ENCODE data around the gene METTL1.

The METTL1 gene

GRCh38 chr12:57777367-57777766 is 5.5 kb upstream of the METTL1 start:
- Histone ChIP-seq H2BK5ac (ENCODE audit: low read depth, low read length, poor library complexity, severe bottlenecking) (no peak overlapping the region), H2BK12ac (ENCODE audit: low read length in 2 of 2) (no peak overlapping the region), H3K36me3 (ENCODE audit: control insufficient read depth in 1 of 2, insufficient read depth in 2 of 2, low read depth in 1 of 2, low read length in 2 of 2) (peaks cover 10 to 44% of the 10 kb centered on the region in 2 experiments), H3K27me3 (ENCODE audit: control insufficient read depth in 1 of 2, insufficient read depth in 1 of 2, low read length in 2 of 2) (no peaks in the 10 kb centered on the region), H3K9ac (ENCODE audit: low read length) (no peak overlapping the region), H3K14ac (ENCODE audit: low read length in 2 of 2) (no peak overlapping the region), H2BK15ac (ENCODE audit: low read depth, poor library complexity, severe bottlenecking) (no peak overlapping the region), H2BK120ac (ENCODE audit: low read depth, low read length) (no peak overlapping the region), H3K23ac (ENCODE audit: low read length in 2 of 2) (no peak overlapping the region), H3K4me2 (ENCODE audit: low read length, poor library complexity, severe bottlenecking) (no peak overlapping the region), H3K18ac (ENCODE audit: low read depth in 1 of 2, low read length in 2 of 2) (no peak overlapping the region), H2AK5ac (ENCODE audit: low read length, severe bottlenecking) (no peak overlapping the region), H4K91ac (ENCODE audit: low read length) (no peak overlapping the region), H3K79me1 (replicated peaks; ENCODE audit: low read length, poor library complexity, severe bottlenecking) (peaks cover 5% of the 10 kb centered on the region), H3K4ac (ENCODE audit: low read depth in 1 of 2, low read length in 2 of 2) (no peak overlapping the region), H3K9me3 (ENCODE audit: control insufficient read depth, low read length) (no peaks in the 10 kb centered on the region), H3K27ac (ENCODE audit: low read length, poor library complexity, severe bottlenecking) (no peak overlapping the region), H3K4me3 (ENCODE audit: insufficient read depth in 1 of 2, low read depth in 1 of 2, low read length in 2 of 2) (no peak overlapping the region), H3K4me1 (ENCODE audit: control insufficient read depth, insufficient read depth, low read depth, low read length) (peaks cover 4% of the 10 kb centered on the region), H2AFZ (ENCODE audit: low read depth, low read length) (no peak overlapping the region), H4K8ac (ENCODE audit: low read length) (no peak overlapping the region)
- 97% methylated on average over 4 of the region's 7 CpGs for WGBS
- no peak for DNase-seq

- Histone ChIP-seq H3K4ac (ENCODE audit: low read depth in 1 of 2, low read length in 2 of 2) (no peak overlapping the region), H2AK5ac (ENCODE audit: low read length, severe bottlenecking) (no peak overlapping the region), H3K4me3 (ENCODE audit: insufficient read depth in 1 of 2, low read depth in 1 of 2, low read length in 2 of 2) (no peak overlapping the region), H2AFZ (ENCODE audit: low read depth, low read length) (no peak overlapping the region), H2BK5ac (ENCODE audit: low read depth, low read length, poor library complexity, severe bottlenecking) (no peak overlapping the region), H3K14ac (ENCODE audit: low read length in 2 of 2) (no peak overlapping the region), H3K4me1 (ENCODE audit: control insufficient read depth, insufficient read depth, low read depth, low read length) (peaks cover 6% of the 10 kb centered on the region), H4K91ac (ENCODE audit: low read length) (no peak overlapping the region), H3K79me1 (replicated peaks; ENCODE audit: low read length, poor library complexity, severe bottlenecking) (peaks cover 5% of the 10 kb centered on the region), H3K36me3 (ENCODE audit: control insufficient read depth in 1 of 2, insufficient read depth in 2 of 2, low read depth in 1 of 2, low read length in 2 of 2) (peaks cover 10 to 41% of the 10 kb centered on the region in 2 experiments), H2BK12ac (ENCODE audit: low read length in 2 of 2) (no peak overlapping the region), H2BK120ac (ENCODE audit: low read depth, low read length) (no peak overlapping the region), H3K4me2 (ENCODE audit: low read length, poor library complexity, severe bottlenecking) (no peak overlapping the region), H3K27ac (ENCODE audit: low read length, poor library complexity, severe bottlenecking) (no peak overlapping the region), H3K18ac (ENCODE audit: low read depth in 1 of 2, low read length in 2 of 2) (no peak overlapping the region), H2BK15ac (ENCODE audit: low read depth, poor library complexity, severe bottlenecking) (no peak overlapping the region), H3K27me3 (ENCODE audit: control insufficient read depth in 1 of 2, insufficient read depth in 1 of 2, low read length in 2 of 2) (no peaks in the 10 kb centered on the region), H4K8ac (ENCODE audit: low read length) (no peak overlapping the region), H3K9ac (ENCODE audit: low read length) (no peak overlapping the region), H3K9me3 (ENCODE audit: control insufficient read depth, low read length) (no peaks in the 10 kb centered on the region), H3K23ac (ENCODE audit: low read length in 2 of 2) (no peak overlapping the region)
- 83% methylated on average over 2 of the region's 2 CpGs for WGBS
- no peak for DNase-seq
Observed at GRCh38 chr12:57776247-57776587, 4.3 kb upstream of the METTL1 start.

- H3K9ac ChIP-seq (ENCODE audit: low read length): no peak overlapping the region
- no peak overlapping the region for H2BK15ac ChIP-seq (ENCODE audit: low read depth, poor library complexity, severe bottlenecking)
- WGBS: 82% methylated on average over 4 of the region's 4 CpGs
- no peak overlapping the region for H3K4me3 ChIP-seq (ENCODE audit: insufficient read depth in 1 of 2, low read depth in 1 of 2, low read length in 2 of 2)
- no peak overlapping the region for H2BK120ac ChIP-seq (ENCODE audit: low read depth, low read length)
- no peak overlapping the region for H3K27ac ChIP-seq (ENCODE audit: low read length, poor library complexity, severe bottlenecking)
- no peak overlapping the region for H2BK5ac ChIP-seq (ENCODE audit: low read depth, low read length, poor library complexity, severe bottlenecking)
- DNase-seq: no peak
- no peak overlapping the region for H2AFZ ChIP-seq (ENCODE audit: low read depth, low read length)
- H3K14ac ChIP-seq (ENCODE audit: low read length in 2 of 2): no peak overlapping the region
- no peak overlapping the region for H3K23ac ChIP-seq (ENCODE audit: low read length in 2 of 2)
- H2BK12ac ChIP-seq (ENCODE audit: low read length in 2 of 2): no peak overlapping the region
- H3K4ac ChIP-seq (ENCODE audit: low read depth in 1 of 2, low read length in 2 of 2): no peak overlapping the region
- H3K27me3 ChIP-seq (ENCODE audit: control insufficient read depth in 1 of 2, insufficient read depth in 1 of 2, low read length in 2 of 2): no peaks in the 10 kb centered on the region
- H4K8ac ChIP-seq (ENCODE audit: low read length): no peak overlapping the region
- H3K18ac ChIP-seq (ENCODE audit: low read depth in 1 of 2, low read length in 2 of 2): no peak overlapping the region
- no peaks in the 10 kb centered on the region for H3K9me3 ChIP-seq (ENCODE audit: control insufficient read depth, low read length)
- H3K36me3 ChIP-seq (ENCODE audit: control insufficient read depth in 1 of 2, insufficient read depth in 2 of 2, low read depth in 1 of 2, low read length in 2 of 2): peaks cover 12 to 42% of the 10 kb centered on the region in 2 experiments
- H3K79me1 ChIP-seq (replicated peaks; ENCODE audit: low read length, poor library complexity, severe bottlenecking): peaks cover 9% of the 10 kb centered on the region
- H2AK5ac ChIP-seq (ENCODE audit: low read length, severe bottlenecking): no peak overlapping the region
- no peak overlapping the region for H4K91ac ChIP-seq (ENCODE audit: low read length)
- H3K4me2 ChIP-seq (ENCODE audit: low read length, poor library complexity, severe bottlenecking): no peak overlapping the region
- H3K4me1 ChIP-seq (ENCODE audit: control insufficient read depth, insufficient read depth, low read depth, low read length): peaks cover 10% of the 10 kb centered on the region
Observed at GRCh38 chr12:57775563-57776246, 3.8 kb upstream of the METTL1 start.

- Histone ChIP-seq H2BK12ac (ENCODE audit: low read length in 2 of 2) (no peak overlapping the region), H3K27ac (ENCODE audit: low read length, poor library complexity, severe bottlenecking) (no peak overlapping the region), H2AK5ac (ENCODE audit: low read length, severe bottlenecking) (no peak overlapping the region), H4K8ac (ENCODE audit: low read length) (no peak overlapping the region), H3K4me1 (ENCODE audit: control insufficient read depth, insufficient read depth, low read depth, low read length) (peaks cover 12% of the 10 kb centered on the region), H3K14ac (ENCODE audit: low read length in 2 of 2) (no peak overlapping the region), H2AFZ (ENCODE audit: low read depth, low read length) (no peak overlapping the region), H3K27me3 (ENCODE audit: control insufficient read depth in 1 of 2, insufficient read depth in 1 of 2, low read length in 2 of 2) (no peaks in the 10 kb centered on the region), H4K91ac (ENCODE audit: low read length) (no peak overlapping the region), H2BK5ac (ENCODE audit: low read depth, low read length, poor library complexity, severe bottlenecking) (no peak overlapping the region), H3K79me1 (replicated peaks; ENCODE audit: low read length, poor library complexity, severe bottlenecking) (peaks cover 12% of the 10 kb centered on the region), H3K4ac (ENCODE audit: low read depth in 1 of 2, low read length in 2 of 2) (no peak overlapping the region), H3K18ac (ENCODE audit: low read depth in 1 of 2, low read length in 2 of 2) (no peak overlapping the region), H3K23ac (ENCODE audit: low read length in 2 of 2) (no peak overlapping the region), H3K4me3 (ENCODE audit: insufficient read depth in 1 of 2, low read depth in 1 of 2, low read length in 2 of 2) (no peak overlapping the region), H3K9ac (ENCODE audit: low read length) (no peak overlapping the region), H3K4me2 (ENCODE audit: low read length, poor library complexity, severe bottlenecking) (no peak overlapping the region), H2BK120ac (ENCODE audit: low read depth, low read length) (no peak overlapping the region), H3K36me3 (ENCODE audit: control insufficient read depth in 1 of 2, insufficient read depth in 2 of 2, low read depth in 1 of 2, low read length in 2 of 2) (peaks cover 10 to 42% of the 10 kb centered on the region in 2 experiments), H2BK15ac (ENCODE audit: low read depth, poor library complexity, severe bottlenecking) (no peak overlapping the region), H3K9me3 (ENCODE audit: control insufficient read depth, low read length) (no peaks in the 10 kb centered on the region)
- WGBS: 100% methylated on average over 2 of the region's 3 CpGs
- no peak for DNase-seq
Observed at GRCh38 chr12:57775044-57775443, 3.1 kb upstream of the METTL1 start.

Data from mesenchymal stem cell (in vitro differentiated cells and primary cell).